HepG2 (cell line): ENCODE data around the gene HOXA1. TPM values are rescaled to one million over a fixed set of nuclear protein-coding genes. Genes with fewer than 3 reads are reported as not detected.

ENCODE experiments used
- ATAC-seq: fragments of 200-7000 bp; cut with Tn5 transposase; 3 replicates; pipeline ENCODE4 v1.9.1; 2020; ENCODE audit warnings: mild to moderate bottlenecking, moderate library complexity
- BruUV-seq: library from RNA; stranded (reverse); fragments of 400-500 nt; replicated peaks from 2 replicates; lab custom pipeline; 2021; lab: Mats Ljungman, UMichigan
- CTCF ChIA-PET: fragments of 300-600 bp; formaldehyde crosslinking; extraction: SDS; loops from one replicate; lab custom pipeline; 2021; ENCODE audit warnings: low total read pairs, inconsistent platforms, low intra/inter-chr PET ratio; lab: Yijun Ruan, JAX
- POLR2A ChIA-PET: fragments of 350-600 bp; sonication (Branson Sonifier 250); formaldehyde crosslinking; loops from one replicate; lab custom pipeline; 2020; ENCODE audit warnings: antibody characterized with exemption, inconsistent platforms; lab: Yijun Ruan, JAX
- DNase-seq: peaks from one replicate; pipeline ENCODE4 v3.0.0-alpha.2; 2015; ENCODE audit warnings: low spot score
- FAIRE-seq: peaks from 3 replicates; lab custom pipeline; 2011; peaks lifted over from hg19 to GRCh38; lab: Jason Lieb, UNC
- H2AFZ ChIP-seq: one replicate; pipeline ENCODE4 v1.6.1; 2011; ENCODE audit warnings: low read length, inconsistent platforms
- H3K27ac ChIP-seq: fragments of 300-600 bp; 3 replicates; pipeline ENCODE4 v1.8.0; 2011; ENCODE audit warnings: mixed run types, mild to moderate bottlenecking, mixed read lengths, low read length, inconsistent platforms; ENCODE audit not compliant: insufficient read depth; ENCODE audit errors: extremely low read length
- H3K27me3 ChIP-seq, 2 experiments: fragments of 200-600 bp in 1 of 2; 2 replicates in 1 of 2; 3 replicates in 1 of 2; pipeline versions ENCODE4 v1.6.0 to v1.8.0; 2011; ENCODE audit warnings: low read length in 2 of 2, mild to moderate bottlenecking in 2 of 2, moderate library complexity in 2 of 2, inconsistent platforms in 1 of 2; ENCODE audit not compliant: insufficient read depth in 2 of 2, control insufficient read depth in 1 of 2
- H3K36me3 ChIP-seq, 2 experiments: fragments of 200-600 bp in 1 of 2; replicated peaks in 1 of 2; 2 replicates in 1 of 2; 3 replicates in 1 of 2; pipeline versions ENCODE4 v1.5.1 to v1.8.0; 2011; ENCODE audit warnings: low read length in 2 of 2, inconsistent platforms in 1 of 2; ENCODE audit not compliant: insufficient read depth in 2 of 2, control insufficient read depth in 1 of 2
- H3K4me1 ChIP-seq: 2 replicates; pipeline ENCODE4 v1.5.1; 2012; ENCODE audit warnings: low read length, inconsistent platforms; ENCODE audit not compliant: insufficient read depth
- H3K4me2 ChIP-seq: 2 replicates; pipeline ENCODE4 v1.6.0; 2011; ENCODE audit warnings: low read depth, low read length, inconsistent platforms
- H3K4me3 ChIP-seq, 3 experiments: fragments of 200-600 bp in 1 of 3; sonication (generic), shearing (Covaris generic) in 1 of 3; replicated peaks in 1 of 3; 2 replicates each; pipeline ENCODE4 v1.5.1; 2011 to 2016; ENCODE audit warnings: low read length in 3 of 3, inconsistent platforms in 2 of 3, low read depth in 2 of 3, mild to moderate bottlenecking in 2 of 3, control low read depth in 1 of 3, mixed read lengths in 1 of 3; ENCODE audit not compliant: insufficient read depth in 1 of 3
- H3K79me2 ChIP-seq: one replicate; pipeline ENCODE4 v1.6.1; 2011; ENCODE audit warnings: low read length, inconsistent platforms; ENCODE audit not compliant: insufficient read depth
- H3K9ac ChIP-seq: 2 replicates; pipeline ENCODE4 v1.6.0; 2011; ENCODE audit warnings: mild to moderate bottlenecking, low read depth, low read length, inconsistent platforms; ENCODE audit not compliant: insufficient read depth
- H3K9me3 ChIP-seq: 2 replicates; pipeline ENCODE4 v1.5.1; 2012; ENCODE audit warnings: mild to moderate bottlenecking, low read length
- H4K20me1 ChIP-seq: 2 replicates; pipeline ENCODE4 v1.6.0; 2011; ENCODE audit warnings: inconsistent platforms, mild to moderate bottlenecking, low read length, moderate library complexity; ENCODE audit not compliant: insufficient read depth
- AGO2 ChIP-seq: fragments of 200-400 bp; formaldehyde crosslinking; optimal IDR thresholded peaks from 2 replicates; pipeline ENCODE3; 2017; ENCODE audit warnings: mild to moderate bottlenecking, low read depth, low read length, moderate library complexity
- HNRNPK ChIP-seq: fragments of 200-400 bp; formaldehyde crosslinking; IDR thresholded peaks from 2 replicates; pipeline ENCODE4 v1.6.1; 2018; ENCODE audit warnings: low read length, low read depth, moderate library complexity, mild to moderate bottlenecking; ENCODE audit not compliant: poor library complexity, severe bottlenecking
- KAT7 ChIP-seq: IDR thresholded peaks from 2 replicates; pipeline ENCODE4 v1.6.1; 2018; ENCODE audit warnings: borderline replicate concordance, missing compliant biosample characterization
- MIXL1 ChIP-seq: IDR thresholded peaks from 2 replicates; pipeline ENCODE4 v1.6.1; 2016
- RBAK ChIP-seq: sonication (generic); formaldehyde crosslinking; IDR thresholded peaks from 2 replicates; pipeline ENCODE4 v1.5.1; 2020; ENCODE audit warnings: mild to moderate bottlenecking, missing genetic modification reagents
- RBFOX2 ChIP-seq: fragments of 200-400 bp; formaldehyde crosslinking; IDR thresholded peaks from 2 replicates; pipeline ENCODE4 v1.6.1; 2017; ENCODE audit warnings: low read depth, mild to moderate bottlenecking, low read length
- RFX1 ChIP-seq: fragments of 450-650 bp; IDR thresholded peaks from 2 replicates; pipeline ENCODE4 v1.6.1; 2017
- SYNCRIP ChIP-seq: fragments of 200-400 bp; formaldehyde crosslinking; IDR thresholded peaks from 2 replicates; pipeline ENCODE4 v1.6.1; 2018; ENCODE audit warnings: mild to moderate bottlenecking, low read depth, low read length; ENCODE audit not compliant: insufficient read depth
- TIGD3 ChIP-seq: sonication (generic); formaldehyde crosslinking; IDR thresholded peaks from 2 replicates; pipeline ENCODE4 v1.5.1; 2020; ENCODE audit warnings: mild to moderate bottlenecking, missing genetic modification reagents, borderline replicate concordance
- ZIK1 ChIP-seq: sonication (generic); formaldehyde crosslinking; IDR thresholded peaks from 2 replicates; pipeline ENCODE4 v1.5.0; 2020; ENCODE audit warnings: mild to moderate bottlenecking, low read depth, missing genetic modification reagents, borderline replicate concordance
- ZNF83 ChIP-seq: sonication (generic); formaldehyde crosslinking; IDR thresholded peaks from 2 replicates; pipeline ENCODE4 v1.4.0; 2020; ENCODE audit warnings: missing genetic modification reagents, mild to moderate bottlenecking, borderline replicate concordance
- WGBS: methylation state at CpG from one replicate; pipeline ENCODE4 v1.1.6; 2017; ENCODE audit warnings: low lambda C conversion rate; 5-methylcytosine and 5-hydroxymethylcytosine counted together
- in situ Hi-C: cut with HindIII; loops from 2 replicates; pipeline ENCODE4 v1.10.0; 2017; ENCODE audit warnings: low pct_unique_long_range_greater_than_20kb; ENCODE audit not compliant: extremely low pct_ligation_motif_present
- intact Hi-C: fragments of 100-400 bp; cut with micrococcal nuclease; formaldehyde crosslinking; loops from one replicate; pipeline ENCODE4 v1.10.0; 2022; ENCODE audit not compliant: unreplicated experiment
- polyA plus RNA-seq, 8 experiments: library from polyadenylated mRNA; depleted of rRNA in 3 of 8; stranded (reverse) in 7 of 8; unstranded in 1 of 8; fragments of >200 nt; fragmentation: Illumina TruSeq in 4 of 8; extraction: Trizol in 4 of 8; gene quantifications; 2 replicates each; pipeline versions ENCODE4 v1.2.1 to v1.2.3, GENCODE V29; 2011 to 2016; ENCODE audit warnings: low read depth in 4 of 8, missing spikeins in 1 of 8, mixed read lengths in 1 of 8; ENCODE audit not compliant: insufficient read depth in 1 of 8
- total RNA-seq, 5 experiments: library from RNA; depleted of rRNA; stranded (reverse); fragments of >200 nt; fragmentation: Illumina TruSeq; extraction: Trizol; gene quantifications; 2 replicates each; pipeline ENCODE4 v1.2.3, GENCODE V29; 2016; ENCODE audit warnings: low read depth in 1 of 5

HOXA1 gene
- total and polyA plus RNA-seq, 2 of the 13 experiments (the other 11 are each of a cell fraction or from before 2014, with no cell fraction given), result 0.18 to 0.20 TPM

- no peak overlapping the region for H3K4me3 ChIP-seq
- ChIA-PET POLR2A (no interaction called here), CTCF (no interaction called here)
- in situ Hi-C loops, result no loop called here
- no peak for ATAC-seq
- peaks cover 26% of the 10 kb centered on the region for H3K79me2 ChIP-seq
- TF ChIP-seq ZIK1 (CRISPR knock-in tag), result no peak
- TF ChIP-seq RFX1, result no peak
- no peak for TF ChIP-seq SYNCRIP
- TF ChIP-seq ZNF83 (CRISPR knock-in tag), result no peak
- no peak overlapping the region for H3K27ac ChIP-seq
- BruUV-seq, result no TSS peak
- no peak for FAIRE-seq
- H2AFZ ChIP-seq, result no peak overlapping the region
- no peaks in the 10 kb centered on the region for H3K9me3 ChIP-seq
- H3K4me1 ChIP-seq, result peaks cover 27% of the 10 kb centered on the region
- H4K20me1 ChIP-seq, result peaks cover 12% of the 10 kb centered on the region; the same call in 1 of the 2 replicates
- no peak for DNase-seq
- no peaks in the 10 kb centered on the region for H3K27me3 ChIP-seq
- H3K36me3 ChIP-seq, result peaks cover 2 to 8% of the 10 kb centered on the region in 2 experiments; a peak in 3 of 5 replicates
- H3K9ac ChIP-seq, result no peak overlapping the region
- no peak overlapping the region for H3K4me2 ChIP-seq
- intact Hi-C loops, result no loop called here
- whole genome bisulfite sequencing, result 95% methylated on average over 25 of the region's 26 CpGs
Observed at GRCh38 chr7:27113991-27114769, 18.4 kb upstream of the HOXA1 start.

DNA sequence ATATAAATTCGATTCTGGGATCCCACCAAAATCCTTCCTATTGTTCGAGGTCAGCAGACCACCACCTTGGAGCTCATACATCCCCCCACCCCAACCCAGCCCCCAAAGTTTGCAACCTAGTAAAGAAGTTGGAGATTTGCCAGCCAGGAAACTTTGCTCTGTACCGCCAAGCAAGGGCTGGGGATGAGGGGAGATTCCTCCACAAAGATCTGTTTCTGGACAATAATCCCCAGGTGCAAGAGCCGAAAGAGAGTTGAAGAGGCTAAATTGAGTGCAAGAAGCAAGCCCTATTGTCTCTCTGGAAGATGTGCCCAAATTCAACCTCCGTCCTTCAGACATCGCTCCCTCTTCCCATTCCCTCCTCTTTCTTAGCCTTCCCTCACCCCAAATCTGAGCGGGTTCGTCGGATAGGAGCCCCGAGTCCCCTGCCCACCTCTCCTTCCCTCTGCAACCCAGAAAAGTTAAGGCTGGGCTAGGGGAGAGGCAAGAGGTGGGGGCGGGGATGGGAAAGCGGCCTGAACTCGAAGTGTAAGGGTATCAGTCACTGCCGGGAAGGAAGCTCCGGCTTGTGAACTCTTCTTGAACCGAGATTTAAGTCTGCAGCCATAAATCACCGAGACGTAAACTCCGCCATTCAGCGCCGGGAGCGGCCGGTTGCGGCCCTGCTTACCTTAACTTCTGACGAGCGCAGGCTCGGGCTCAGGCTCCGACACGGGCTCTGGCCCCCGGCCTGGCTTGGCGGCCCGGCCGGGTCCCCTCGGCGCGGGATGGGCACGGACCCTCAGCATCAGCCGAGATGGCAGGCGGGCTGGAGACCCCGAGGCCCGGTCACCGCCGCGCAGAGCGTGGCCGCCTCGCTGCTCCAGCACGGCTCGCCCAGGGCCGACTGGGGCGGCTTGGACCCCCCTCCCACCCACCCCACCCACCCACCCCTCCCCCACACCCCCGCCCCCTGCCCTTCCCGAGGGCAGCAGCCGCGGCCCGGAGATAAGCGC lies 17.5 kb upstream of the HOXA1 start:
- DNase-seq, result no peak
- H2AFZ ChIP-seq, result no peak overlapping the region

More for the DNA sequence above, 17.5 kb upstream of the HOXA1 start:
- H3K4me1 ChIP-seq, result peaks cover 17% of the 10 kb centered on the region
- no peak for FAIRE-seq
- CTCF ChIA-PET, result no interaction called here
- 96% methylated on average over 25 of the region's 57 CpGs for WGBS
- ATAC-seq, result no peak
- no peak overlapping the region for H3K27ac ChIP-seq
- intact Hi-C loops, result no loop called here
- H4K20me1 ChIP-seq, result peaks cover 12% of the 10 kb centered on the region; the same call in 1 of the 2 replicates
- no peak overlapping the region for H3K9ac ChIP-seq
- POLR2A ChIA-PET, result no interaction called here
- no TSS peak for BruUV-seq
- TF ChIP-seq HNRNPK, result peak; percentile 23
- no peak for TF ChIP-seq MIXL1 (CRISPR knock-in tag)
- no peak for TF ChIP-seq KAT7
- no peak for TF ChIP-seq RBAK (CRISPR knock-in tag)
- peak; percentile 58 for TF ChIP-seq RBFOX2
- TF ChIP-seq TIGD3 (CRISPR knock-in tag), result no peak
- TF ChIP-seq AGO2, result peak; percentile 86
- no peak overlapping the region for H3K4me2 ChIP-seq
- no peak overlapping the region for H3K4me3 ChIP-seq
- H3K36me3 ChIP-seq, result peaks cover 2 to 9% of the 10 kb centered on the region in 2 experiments; a peak in 3 of 5 replicates
- H3K79me2 ChIP-seq, result peaks cover 20% of the 10 kb centered on the region
- no peaks in the 10 kb centered on the region for H3K9me3 ChIP-seq
- in situ Hi-C loops, result no loop called here
- H3K27me3 ChIP-seq, result no peaks in the 10 kb centered on the region
